Activated CD4-positive, CD25-positive, alpha-beta regulatory T cell treated with anti-CD3 and anti-CD28 coated beads, Interleukin-2, amount 50 U/mL, for 16 hours (primary cell): Measurements from ENCODE around the gene TMEM178A.

ENCODE experiments used
- DNase-seq: peaks from one replicate; pipeline ENCODE4 v3.0.0-alpha.2; 2020; ENCODE audit warnings: low read depth, low spot score

Gene TMEM178A

GRCh38 chr2:39676342-39676741, 10.6 kb downstream of the TMEM178A start:
- DNase-seq = no peak

- DNase-seq = no peak
These were observed 12.5 kb downstream of the TMEM178A start for GRCh38 chr2:39678170-39678569.

- DNase-seq = no peak
These were observed 14.1 kb downstream of the TMEM178A start for GRCh38 chr2:39679805-39680204.

- no peak for DNase-seq
These were observed 16.5 kb downstream of the TMEM178A start for GRCh38 chr2:39682066-39682692.

- no peak for DNase-seq
These were observed 17.4 kb downstream of the TMEM178A start for GRCh38 chr2:39683022-39683699.

GRCh38 chr2:39684464-39684863, 18.7 kb downstream of the TMEM178A start:
- DNase-seq = no peak

GRCh38 chr2:39685126-39685525, 19.4 kb downstream of the TMEM178A start:
- no peak for DNase-seq

GRCh38 chr2:39686456-39686855, 20.7 kb downstream of the TMEM178A start:
- DNase-seq = no peak

- no peak for DNase-seq
These were observed 22.5 kb downstream of the TMEM178A start for GRCh38 chr2:39688181-39688580.

GRCh38 chr2:39689272-39689841, 23.6 kb downstream of the TMEM178A start:
- no peak for DNase-seq

- DNase-seq = no peak
These were observed 24.2 kb downstream of the TMEM178A start for GRCh38 chr2:39689876-39690275.

- DNase-seq = no peak
These were observed 27.5 kb downstream of the TMEM178A start for GRCh38 chr2:39693245-39693644.

GRCh38 chr2:39696101-39696553, 30.4 kb downstream of the TMEM178A start:
- no peak for DNase-seq

GRCh38 chr2:39696838-39697237, 31.1 kb downstream of the TMEM178A start:
- DNase-seq = no peak

GRCh38 chr2:39697454-39697853, 31.7 kb downstream of the TMEM178A start:
- DNase-seq = no peak

GRCh38 chr2:39701137-39701536, 35.4 kb downstream of the TMEM178A start:
- no peak for DNase-seq

GRCh38 chr2:39703181-39703872, 37.6 kb downstream of the TMEM178A start:
- DNase-seq = no peak

GRCh38 chr2:39704540-39704939, 38.8 kb downstream of the TMEM178A start:
- DNase-seq = no peak

- no peak for DNase-seq
These were observed 39.9 kb downstream of the TMEM178A start for GRCh38 chr2:39705638-39706037.

- DNase-seq = no peak
These were observed 40.6 kb downstream of the TMEM178A start for GRCh38 chr2:39706312-39706711.

GRCh38 chr2:39706945-39707344, 41.2 kb downstream of the TMEM178A start:
- DNase-seq = no peak

- DNase-seq = no peak
These were observed 42.3 kb downstream of the TMEM178A start for GRCh38 chr2:39708003-39708402.
